ENCODE data around the gene USP7.
"Not testable (repeated sequence)": the region's sequence is repeated elsewhere in the genome, so short reads cannot be mapped to it uniquely, and the experiment has no call there.

The USP7 gene

DNA sequence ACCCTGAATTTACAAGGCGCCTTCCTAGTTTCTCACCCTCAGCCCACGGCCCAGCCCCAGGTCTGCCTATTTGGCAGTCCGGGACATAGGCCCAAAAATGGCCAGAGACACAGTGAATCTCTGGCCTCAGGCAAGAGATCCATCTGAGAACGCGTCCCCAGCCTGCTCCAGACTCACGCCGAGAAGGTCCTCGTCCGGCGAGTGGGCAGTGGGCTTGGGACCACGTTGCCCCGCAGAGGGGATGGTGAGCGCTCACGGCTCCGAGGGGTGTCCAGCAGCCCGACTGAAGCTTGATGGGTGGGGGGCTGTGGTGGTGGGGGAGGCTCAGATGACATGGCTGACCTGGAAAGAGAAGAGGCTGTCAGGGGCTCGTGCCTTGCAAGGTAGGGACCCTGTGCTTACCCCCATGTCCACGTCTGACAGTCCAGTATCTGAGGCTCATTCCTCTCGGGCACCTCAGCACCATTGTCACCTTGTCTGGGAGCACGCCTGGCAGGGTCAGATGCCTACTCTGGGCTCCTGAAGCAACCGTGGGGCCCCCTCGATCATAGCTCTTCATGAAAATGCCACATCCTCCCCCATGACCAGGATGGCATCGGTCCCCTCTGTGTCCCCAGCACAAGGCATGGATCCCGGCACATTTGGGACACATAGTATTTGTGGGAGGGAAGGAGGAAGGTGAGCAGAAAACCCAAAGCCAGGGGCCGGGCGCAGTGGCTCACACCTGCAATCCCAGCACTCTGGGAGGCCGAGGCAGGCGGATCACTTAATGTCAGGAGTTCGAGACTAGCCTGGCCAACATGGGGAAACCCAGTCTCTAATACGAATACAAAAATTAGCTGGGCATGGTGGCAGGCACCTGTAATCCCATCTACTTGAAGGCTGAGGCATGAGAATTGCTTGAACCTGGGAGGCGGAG, 104.5 kb downstream of the USP7 start:
- no peak for DNase-seq

DNA sequence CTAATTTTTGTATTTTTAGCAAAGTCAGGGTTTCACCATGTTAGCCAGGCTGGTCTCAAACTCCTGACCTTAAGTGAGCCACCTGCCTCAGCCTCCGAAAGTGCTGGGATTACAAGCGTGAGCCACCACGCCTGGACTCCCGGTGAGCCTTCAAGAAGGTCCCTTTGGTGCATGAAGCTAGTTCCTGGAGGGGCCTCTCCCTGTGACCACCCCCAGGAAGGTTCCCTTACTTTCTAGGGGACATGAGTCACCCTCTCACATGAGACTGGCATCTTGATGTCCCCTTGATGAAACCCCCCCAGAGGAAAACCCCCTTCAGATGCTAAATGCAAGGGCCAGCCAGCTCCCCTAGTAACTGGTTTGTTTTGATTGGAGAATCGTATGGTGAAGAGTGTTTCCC, 107.7 kb downstream of the USP7 start:
- DNase-seq, result no peak

DNA sequence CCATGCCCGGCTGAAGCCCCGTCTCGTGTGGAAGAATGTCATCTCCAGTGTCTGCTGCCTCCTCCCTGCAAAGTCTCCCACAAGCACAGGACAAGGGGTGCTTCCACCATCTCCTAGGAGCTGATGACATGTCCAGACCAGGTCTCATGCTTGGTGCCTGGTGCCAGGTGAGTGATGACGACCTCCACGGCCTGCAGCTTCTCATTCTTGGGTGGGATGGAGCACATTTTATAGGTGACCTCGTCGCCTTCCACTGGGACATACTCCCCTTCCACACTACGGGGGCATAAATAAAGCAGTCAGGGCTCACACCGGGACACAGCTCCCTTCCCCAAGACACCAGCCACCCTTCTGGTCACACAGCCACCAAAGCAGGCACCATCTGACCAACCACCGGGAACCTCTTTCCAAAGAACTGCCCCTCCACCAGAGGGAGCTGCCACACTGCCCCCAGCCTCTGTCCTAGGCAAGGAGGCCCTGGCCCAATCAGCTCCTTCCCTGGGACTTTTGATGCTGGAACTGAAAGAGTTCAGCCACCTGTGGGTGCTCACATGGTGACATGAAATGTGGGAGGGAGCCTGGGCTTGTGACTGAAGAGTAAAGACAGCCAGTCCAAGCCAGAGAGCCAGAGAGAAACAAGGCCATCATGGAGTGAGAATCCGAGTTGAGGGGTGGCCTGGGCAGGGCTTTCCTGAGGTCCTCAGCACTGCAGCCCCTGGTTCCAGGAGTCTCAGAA, 108.5 kb downstream of the USP7 start:
- no peak for DNase-seq

DNA sequence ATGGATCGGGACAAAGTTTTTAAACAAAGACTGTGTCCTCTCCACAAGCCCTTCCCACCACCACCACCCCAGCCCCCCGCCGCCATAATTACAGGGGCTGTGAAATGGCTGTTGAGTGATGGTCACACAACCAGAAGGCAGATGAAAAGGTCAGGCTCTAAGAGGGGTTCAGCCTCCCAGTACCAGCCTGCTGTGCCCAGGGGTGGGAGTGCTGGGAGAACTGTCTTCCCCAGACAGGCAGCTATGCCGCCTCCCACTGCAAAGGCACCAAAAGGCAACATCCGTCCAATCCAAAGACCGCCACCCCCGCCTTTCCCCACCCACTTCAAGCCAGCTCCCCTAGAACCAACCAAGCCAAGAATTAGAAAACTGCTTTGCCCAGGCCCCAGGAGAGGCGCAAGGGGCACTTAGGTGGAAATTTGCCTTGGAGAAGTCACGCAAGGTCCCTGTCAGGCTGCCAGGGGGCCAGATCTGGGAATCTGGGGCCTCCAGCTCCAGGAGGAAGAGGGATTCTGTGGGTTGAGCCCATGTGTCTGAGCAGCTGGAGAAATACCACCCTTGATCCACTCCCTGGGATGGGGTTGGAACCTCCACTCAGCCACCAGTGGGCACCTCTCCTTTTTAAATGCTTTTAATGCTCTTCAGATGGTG, 109.3 kb downstream of the USP7 start:
- DNase-seq, result no peak

DNA sequence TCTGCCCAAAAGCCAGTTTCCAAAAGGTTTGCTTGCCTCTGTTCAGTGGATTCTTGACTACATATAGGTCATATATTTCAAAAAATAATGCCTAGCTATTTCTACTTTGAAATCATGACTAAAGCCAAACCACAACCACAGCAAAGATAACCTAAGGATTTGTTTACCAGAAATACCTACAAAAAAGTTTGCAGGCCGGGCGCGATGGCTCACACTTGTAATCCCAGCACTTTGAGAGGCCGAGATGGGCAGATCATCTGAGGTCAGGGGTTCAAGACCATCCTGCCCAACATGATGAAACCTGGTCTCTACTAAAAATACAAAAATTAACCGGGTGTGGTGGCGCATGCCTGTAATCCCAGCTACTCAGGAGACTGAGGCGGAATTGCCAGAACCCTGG, 110.1 kb downstream of the USP7 start:
- no peak for DNase-seq

DNA sequence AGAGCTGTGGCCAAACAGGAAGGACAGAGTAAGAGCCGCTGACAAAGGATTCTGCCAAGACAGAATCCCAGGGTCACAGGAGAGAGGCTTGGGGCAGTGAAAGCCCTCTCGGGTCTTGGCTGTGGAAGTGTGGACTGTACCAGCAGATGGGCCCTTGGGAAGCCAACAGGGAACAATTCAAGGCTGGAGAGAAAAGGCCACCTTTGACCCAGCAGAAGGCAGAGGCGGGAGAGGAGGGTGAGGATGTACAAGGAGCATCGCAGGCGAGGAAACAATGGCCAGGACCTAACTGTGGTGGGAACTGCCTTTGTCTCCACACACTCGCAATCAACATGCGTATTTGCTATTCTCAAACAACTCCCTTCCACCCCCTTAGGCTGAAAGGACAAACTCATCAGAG, 110.6 kb downstream of the USP7 start:
- no peak for DNase-seq

DNA sequence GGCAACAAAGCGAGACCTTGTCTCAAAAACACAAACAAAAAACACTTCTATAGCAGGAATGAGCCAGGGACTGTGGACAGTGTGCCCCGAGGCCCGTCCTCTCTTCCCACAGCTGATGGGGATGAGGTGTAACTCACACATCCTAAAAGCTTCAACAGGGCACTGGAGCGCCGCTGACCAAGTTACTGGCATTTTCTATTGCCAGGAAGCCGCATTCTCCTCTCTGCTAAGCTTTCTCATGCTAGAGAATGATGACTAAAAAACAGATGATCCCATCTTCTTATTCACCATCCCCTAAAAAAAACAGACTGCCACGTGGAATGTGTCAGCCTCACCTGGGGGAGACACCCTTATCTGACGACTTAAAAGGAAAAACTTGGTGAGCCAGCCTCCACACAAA, 111.2 kb downstream of the USP7 start:
- DNase-seq, result no peak

DNA sequence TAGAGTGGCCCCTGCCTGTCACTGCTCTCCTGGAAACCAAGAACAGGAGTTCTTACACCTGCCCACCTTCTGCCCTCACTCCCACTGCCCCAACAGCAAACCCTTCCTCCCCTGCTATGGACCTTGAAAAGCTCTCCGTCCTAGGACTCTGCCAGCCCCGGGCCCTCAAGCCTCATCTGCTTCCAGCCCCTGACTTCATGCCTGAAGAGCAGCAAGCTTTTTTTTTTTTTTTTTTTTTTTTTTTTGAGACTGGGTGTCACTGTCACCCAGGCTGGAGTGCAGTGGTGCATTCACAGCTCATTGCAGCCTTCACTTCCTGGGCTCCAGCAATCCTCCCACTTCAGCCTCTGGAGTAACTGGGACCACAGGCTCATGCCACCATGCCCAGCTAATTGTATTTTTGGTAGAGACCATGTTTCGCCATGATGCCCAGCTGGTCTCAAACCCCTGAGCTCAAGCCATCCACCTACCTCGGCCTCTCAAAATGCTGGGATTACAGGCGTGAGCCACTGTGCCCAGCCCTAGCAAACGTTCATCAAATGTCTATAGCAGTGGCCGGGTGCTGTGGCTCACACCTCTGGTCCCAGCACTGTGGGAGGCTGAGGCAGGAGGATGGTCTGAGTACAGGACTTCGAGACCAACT, 111.8 kb downstream of the USP7 start:
- no peak for DNase-seq

DNA sequence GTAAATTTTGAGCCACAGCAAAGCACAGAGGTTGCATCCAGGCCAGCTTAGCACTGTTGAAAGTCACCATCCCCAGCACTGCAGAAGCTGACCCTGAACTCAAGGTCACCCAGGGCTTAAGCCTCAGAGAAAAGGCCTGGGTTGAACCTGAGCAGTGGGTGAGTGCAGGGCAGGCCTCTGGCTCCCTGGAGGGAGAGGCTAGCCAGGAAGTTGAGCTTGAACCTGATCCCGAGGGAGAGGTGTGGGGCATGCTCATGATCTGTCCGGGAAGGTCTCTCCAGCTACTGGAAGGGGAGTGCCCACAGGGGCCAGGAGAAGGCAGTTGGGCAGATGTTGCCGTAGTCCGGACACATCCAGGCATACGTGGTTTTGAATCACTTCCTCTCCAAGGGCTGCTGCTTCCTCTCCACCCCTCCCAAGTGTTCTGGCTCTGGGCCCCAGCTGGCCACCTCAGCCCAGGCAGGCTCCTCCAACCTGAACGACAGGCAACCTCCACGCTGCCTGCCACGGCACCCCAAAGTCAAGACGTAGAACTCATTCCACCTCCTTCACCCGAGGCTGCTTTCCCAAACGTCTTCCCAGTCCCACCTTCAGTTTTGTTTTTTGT, 113.3 kb downstream of the USP7 start:
- no peak for DNase-seq

DNA sequence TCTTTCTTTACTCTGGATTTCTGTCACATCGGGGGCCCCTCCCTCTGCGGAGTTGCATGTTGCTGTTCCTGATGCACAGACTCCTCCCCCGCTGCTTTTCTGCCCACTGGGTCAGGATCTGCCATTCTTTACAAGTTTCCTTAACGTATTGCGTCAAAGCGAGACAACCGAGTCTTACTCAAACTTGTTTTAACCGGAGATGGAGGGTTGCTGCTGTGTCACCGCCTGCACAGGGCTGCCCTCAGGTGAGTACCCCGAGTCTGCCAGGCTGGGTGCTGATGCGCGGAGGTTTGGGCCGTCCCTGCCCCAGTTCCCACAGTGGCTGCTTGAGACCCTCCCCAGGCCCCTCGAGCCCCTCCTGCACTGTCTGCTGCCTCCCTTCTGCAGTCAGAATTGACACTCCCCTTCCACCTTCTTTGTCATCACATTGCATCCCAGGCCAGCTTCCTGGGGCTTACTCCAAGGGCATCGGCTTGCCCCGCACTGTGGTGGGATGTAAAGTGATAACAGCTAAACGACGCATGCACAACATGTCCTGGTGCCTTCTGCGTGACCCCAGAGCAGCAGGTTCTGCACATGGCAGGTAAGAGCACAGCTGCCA, 114.2 kb downstream of the USP7 start:
- no peak for DNase-seq

DNA sequence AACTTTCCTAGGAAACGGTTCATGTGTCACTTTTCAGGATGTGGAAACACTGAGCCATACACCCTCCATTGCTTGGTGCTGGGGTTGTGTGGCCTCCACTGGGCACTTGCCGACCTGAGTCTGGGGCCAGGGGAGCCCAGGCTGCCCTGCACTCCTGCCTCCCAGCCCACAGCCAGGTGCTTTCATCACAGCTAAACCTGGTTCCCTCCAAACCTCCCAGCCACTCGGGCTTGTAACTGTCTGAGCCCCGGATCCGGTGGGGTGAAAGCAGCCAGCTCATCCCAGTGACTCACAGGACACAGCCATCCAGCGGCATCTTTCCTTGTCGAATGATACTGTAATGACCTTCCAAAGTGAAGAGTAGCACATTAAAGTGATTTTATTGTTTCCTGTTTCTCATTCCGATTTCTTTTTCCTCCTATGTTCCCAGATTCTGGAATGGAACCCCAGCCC, 114.7 kb downstream of the USP7 start:
- no peak for DNase-seq

DNA sequence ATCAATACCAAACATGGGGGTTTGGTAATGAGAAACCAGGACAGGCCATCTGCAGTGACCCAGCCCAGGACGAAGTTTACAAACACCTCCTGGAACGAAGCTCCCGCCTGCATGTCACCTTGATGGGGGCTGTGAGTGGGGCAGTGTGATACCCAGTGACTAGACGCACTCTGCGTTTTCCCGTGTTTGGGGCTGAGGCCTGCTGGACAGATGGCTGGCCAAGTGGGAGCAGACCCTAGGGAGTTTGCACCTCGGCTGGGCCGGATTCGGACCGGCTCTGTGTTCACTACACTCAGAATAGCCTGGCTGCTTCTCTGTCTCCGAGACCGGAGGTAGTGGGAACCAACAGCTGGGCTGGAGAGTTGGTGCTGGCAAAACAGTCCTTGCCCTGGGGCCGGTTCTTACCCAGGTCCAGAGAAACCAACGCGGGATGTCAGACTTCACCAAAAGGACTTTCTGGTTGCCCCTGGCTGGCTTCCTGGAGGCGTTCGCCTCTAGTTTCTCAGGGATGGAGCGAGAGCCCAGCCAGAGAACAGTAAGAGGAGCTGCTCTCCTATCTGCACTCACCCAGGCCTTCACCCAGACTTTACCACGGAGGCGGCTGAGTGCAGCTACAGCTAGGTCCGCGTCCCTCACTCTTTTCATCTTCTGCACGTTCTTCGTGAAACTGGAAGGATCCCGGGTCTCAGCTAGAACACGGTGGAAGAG, 115.3 kb downstream of the USP7 start:
- no peak for DNase-seq

DNA sequence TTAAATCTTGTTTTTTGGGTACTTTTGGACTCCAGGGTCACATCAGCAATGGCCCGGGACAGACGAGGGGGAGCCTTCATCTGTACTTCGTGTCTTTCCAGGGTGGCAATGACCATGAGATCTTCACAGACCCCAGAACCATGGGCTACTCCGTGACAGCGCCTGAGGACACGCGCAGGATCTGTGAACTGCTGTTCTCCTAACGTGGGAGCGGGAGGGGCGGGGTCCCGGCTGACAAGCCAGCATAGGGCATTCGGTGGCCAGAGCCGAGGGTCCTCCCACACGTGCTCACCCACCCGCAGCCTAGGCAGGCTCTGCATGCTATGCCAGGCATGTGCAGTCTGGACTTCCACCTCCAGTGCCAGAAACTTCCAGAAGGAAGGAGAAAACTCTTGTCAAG, 116.1 kb downstream of the USP7 start:
- no peak for DNase-seq

DNA sequence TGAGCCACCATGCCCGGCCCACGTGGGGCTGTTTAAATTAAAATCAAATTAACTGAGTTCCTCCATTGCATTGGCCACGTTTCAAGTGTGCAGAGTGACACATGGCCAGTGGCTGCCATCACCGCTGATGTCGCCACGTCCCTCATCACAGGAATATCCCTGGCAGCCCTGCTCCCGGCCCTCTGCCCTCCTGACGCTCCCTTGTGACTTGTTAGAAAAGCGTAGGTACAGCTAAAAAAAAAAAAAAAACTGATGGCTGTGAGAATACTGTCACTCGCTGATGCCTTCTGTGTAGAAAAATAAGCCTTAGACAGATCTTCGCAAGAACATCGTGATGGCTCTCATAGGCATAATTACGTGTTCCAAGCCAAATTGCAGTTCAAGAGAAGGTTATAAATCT, 116.6 kb downstream of the USP7 start:
- DNase-seq, result no peak

DNA sequence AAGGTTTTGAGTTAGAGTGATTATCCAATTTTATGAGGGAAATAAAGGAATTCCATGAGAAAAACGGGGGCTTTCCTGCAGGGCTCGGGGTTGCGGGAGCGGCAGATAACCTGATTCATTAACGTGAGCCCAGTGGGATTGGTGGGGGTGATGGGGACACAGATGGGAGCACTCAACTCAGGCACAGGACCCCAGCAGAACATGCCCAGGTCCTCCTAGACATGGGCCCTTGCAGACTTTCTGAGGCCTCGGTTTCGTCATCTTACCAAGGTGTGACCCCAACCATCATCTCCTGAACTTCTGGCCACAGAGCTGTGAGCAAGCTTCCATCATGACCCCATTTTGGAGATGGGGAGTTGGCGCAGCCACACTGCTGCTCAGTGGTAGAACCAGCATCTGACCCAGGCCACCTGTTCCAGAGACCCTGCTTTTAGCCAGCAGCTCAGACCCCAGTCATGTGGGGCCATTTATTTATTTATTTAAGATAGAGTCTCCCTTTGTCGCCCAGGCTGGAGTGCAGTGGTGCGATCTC, 117.2 kb downstream of the USP7 start:
- no peak for DNase-seq

DNA sequence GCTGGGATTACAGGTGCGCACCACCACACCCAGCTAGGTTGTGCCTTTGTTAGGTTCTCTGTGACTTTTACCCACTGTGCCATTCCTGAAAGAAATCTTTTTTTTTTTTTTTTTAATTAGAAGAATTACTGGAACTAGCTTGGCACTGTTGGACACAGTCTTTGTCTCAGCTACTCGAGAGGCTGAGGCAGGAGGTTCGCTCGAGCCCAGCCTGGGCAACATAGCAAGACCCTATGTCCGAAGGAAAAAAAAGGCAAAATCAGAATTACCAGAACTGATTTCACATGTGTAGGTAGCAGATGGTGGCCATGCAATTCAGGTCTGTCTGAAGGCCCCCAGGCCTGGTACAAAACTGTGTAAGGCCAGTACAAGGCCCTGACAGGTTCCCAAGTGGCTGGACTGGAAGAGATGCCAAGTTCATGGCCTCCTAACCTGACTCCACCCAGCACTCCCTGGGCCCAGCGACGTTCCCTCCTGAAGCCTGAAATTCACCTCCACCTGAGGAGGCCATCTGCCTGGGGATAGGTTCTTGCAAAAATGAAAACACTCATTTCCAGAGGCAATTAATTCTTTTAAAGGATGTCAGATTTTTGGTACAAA, 117.9 kb downstream of the USP7 start:
- no peak for DNase-seq

DNA sequence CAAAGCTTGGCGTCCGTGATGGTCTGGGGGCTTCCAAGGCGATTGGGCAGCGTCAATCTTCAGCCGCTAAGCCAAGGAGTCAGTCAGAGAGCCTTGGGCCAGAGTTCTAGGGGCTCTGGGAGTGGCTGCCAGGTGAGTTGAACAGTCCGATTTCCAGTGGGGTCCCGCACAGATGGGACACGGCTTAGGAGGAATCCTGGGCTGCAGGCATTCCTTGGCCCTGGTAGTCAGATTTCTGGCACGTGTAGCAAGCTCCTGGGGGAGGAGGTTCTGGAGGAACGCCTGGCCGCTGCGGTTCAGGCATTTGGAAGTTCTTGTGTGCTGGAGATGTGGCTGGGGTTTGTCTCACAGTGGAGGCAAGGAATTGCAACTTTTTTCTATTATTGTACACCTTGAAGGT, 120.4 kb downstream of the USP7 start:
- not testable (repeated sequence) for DNase-seq

Data from activated T-cell treated with anti-CD3 and anti-CD28 coated beads for 4 hours (primary cell).